Fibroblast of peridontal ligament (primary cell): ENCODE results near the gene CBFA2T3.
"Not testable (repeated sequence)": the region's sequence is repeated elsewhere in the genome, so short reads cannot be mapped to it uniquely, and the experiment has no call there.

Experiments used
- DNase-seq: peaks from one replicate; pipeline ENCODE4 v3.0.0-alpha.2; 2010; ENCODE audit errors: extremely low read depth

CBFA2T3 gene

DNA sequence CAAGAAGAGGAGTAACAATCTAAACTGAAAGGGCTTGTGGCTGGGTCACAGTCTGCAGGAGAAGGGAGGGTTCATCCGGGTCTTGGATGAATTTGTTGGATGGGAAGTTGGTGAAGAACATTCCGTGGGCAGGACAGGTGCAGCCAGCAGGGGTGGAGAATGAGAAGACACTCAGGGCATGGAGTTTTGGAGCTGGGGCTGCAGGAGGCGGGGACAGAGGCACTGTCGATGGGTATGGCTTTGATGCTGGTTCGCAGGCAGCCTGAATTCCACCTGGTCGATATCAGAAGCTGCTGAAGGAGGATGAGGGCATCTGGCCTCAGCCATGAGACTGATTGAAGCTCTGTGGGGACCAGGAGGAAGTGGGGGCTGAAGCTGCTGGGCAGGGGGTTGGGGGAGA lies 36.1 kb upstream of the CBFA2T3 start:
- DNase-seq, result no peak

DNA sequence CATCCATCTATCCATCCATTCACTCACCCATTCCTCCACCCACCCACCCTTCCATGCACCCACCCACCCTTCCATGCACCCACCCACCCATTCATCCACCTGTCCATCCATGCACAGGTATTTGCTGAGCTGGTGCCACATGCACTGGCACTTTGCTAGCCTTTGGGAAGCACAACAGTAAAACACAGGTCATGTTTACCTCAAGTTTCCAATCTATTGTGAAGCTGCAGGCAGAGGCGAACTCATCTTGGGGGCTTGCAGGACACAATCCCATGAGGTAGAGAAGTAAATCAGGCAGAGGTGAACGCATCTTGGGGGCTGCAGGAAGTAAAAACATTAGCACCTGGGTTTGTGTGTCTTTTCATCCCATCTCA lies 35.6 kb upstream of the CBFA2T3 start:
- no peak for DNase-seq

DNA sequence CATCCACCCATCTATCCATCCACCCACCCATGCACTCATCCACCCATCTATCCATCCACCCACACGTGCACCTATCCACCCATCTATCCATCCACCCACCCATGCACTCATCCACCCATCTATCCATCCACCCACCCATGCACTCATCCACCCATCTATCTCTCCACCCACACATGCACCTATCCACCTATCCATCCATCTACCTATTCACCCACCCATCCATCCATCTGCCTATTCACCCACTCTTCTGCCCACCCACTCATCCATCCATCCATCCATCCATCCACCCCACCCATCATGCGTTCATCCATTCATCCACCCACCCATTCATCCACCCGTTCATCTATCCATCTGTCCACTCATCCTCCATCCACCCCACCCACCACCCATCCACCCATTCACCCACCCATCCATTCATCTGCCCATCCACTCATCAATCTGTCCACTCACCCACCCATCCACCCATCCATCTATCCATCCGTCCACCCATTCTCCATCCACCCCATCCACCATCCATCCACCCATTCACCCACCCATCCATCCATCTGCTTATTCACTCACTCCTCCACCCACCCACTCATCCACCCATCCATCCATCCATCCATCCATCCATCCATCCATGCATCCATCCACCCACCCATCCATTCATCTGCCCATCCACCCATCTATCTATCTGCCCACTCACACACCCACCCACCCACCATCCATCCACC lies 35.1 kb upstream of the CBFA2T3 start:
- no peak for DNase-seq

DNA sequence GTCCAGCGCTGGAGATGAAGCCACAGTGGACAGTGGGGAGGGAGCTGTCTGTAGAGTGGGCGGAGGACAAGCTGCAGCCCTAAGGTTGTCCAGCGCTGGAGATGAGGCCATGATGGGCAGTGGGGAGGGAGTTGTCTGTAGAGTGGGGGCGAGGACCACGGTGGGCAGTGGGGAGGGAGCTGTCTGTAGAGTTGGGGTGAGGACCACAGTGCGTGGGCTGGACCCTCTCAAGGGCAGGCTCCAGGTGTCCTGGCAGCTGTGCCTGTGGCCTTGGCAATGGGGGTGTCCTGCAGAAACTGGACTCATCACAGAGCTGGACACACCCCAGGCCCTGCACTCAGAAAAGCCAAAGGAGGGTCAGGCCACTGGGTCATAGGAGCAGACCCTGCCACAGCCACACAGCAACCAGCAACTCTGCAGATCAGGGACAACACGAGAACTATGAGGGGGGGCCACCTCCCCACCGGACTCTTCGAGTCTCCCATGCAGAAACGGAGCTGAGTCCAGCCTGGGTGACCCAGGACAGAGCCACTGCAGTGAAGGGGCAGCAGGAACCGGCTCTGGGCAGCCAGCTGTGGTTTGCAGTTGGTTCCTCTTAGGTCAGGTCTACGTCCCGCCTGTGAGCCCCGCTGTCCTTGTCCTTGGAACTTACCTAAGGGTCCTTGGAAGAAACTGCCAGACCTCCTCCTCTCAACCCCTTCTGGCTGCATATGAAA lies 33.4 kb upstream of the CBFA2T3 start:
- no peak for DNase-seq

DNA sequence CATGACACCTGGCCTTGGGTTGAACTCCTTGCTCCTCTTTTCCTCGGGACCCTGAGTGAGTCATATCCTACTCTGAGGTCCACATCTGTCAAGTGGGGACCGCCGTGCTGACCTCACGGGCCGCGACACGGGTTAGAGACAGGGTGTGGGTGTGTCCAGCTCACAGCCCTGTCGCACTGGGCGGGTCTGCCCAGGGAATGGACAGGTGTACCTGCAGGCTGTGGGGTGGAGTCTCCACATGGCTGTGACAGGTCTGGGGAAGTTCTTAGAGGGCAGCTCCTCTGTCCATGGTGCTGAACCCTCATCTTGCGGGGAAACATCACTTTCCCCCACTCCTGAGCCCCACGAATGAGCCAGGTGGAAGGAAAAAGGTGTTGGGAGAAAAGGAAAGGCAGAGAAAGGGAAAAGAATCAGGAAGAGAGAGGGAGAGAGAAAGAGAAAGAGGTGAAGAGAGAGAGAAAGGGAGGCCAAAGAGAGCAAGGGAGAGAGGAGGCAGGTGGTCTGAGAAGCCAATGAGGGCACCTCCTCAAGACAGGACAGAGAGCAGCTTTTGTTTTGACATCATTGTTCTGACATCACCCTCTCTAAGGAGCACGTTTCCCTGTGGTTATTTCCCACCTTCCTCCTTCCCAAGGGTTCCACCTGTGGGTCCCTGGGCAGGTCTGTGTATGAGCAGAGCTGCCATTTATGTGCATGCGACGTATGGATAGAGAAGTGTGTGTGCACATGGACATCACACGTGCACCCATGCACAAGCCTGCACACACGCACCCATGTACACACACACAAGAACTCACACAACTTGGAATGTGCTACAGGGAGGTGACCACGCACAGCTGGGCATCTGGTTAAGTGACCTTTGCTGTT lies 32.6 kb upstream of the CBFA2T3 start:
- DNase-seq, result peak; percentile 6

DNA sequence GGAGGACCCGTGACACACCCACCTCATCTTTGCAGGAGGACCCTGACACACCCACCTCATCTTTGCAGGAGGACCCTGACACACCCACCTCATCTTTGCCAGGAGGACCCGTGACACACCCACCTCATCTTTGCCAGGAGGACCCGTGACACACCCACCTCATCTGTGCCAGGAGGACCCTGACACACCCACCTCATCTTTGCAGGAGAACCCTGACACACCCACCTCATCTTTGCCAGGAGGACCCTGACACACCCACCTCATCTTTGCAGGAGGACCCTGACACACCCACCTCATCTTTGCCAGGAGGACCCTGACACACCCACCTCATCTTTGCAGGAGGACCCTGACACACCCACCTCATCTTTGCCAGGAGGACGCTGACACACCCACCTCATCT lies 31.8 kb upstream of the CBFA2T3 start:
- not testable (repeated sequence) for DNase-seq

DNA sequence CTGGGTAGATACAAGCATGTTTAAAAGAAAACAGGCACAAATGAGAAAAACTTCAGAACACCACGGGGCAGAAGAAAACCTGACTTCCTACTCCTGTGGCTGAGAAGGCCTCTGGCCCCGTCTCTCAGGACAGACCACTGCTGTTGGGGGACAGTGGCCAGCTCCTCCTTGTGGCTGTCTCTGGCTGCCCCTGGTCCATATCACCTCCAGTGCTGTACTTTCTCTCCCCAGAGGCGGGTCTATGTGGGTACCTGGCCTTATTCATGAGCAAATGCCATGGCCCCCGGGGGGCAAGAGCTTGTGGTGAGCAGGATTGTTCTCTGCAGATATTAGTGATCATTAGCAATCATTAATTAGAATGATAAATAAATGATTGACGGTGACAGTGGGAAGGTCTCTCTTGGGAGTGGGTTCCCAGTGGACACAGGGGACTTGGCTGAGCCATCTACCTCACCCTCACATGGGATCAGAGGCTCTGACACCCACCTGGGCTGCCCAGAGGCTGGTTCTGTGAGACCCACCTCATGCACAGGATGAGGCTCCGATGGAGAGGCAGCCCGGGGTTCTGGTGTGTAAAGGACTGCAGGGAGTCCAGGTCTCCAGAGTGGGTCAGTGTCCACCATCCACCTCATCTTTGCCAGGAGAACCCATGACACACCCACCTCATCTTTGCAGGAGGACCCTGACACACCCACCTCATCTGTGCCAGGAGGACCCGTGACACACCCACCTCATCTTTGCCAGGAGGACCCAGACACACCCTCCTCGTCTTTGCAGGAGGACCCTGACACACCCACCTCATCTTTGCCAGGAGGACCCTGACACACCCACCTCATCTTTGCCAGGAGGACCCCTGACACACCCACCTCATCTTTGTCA lies 30.6 kb upstream of the CBFA2T3 start:
- no peak for DNase-seq

DNA sequence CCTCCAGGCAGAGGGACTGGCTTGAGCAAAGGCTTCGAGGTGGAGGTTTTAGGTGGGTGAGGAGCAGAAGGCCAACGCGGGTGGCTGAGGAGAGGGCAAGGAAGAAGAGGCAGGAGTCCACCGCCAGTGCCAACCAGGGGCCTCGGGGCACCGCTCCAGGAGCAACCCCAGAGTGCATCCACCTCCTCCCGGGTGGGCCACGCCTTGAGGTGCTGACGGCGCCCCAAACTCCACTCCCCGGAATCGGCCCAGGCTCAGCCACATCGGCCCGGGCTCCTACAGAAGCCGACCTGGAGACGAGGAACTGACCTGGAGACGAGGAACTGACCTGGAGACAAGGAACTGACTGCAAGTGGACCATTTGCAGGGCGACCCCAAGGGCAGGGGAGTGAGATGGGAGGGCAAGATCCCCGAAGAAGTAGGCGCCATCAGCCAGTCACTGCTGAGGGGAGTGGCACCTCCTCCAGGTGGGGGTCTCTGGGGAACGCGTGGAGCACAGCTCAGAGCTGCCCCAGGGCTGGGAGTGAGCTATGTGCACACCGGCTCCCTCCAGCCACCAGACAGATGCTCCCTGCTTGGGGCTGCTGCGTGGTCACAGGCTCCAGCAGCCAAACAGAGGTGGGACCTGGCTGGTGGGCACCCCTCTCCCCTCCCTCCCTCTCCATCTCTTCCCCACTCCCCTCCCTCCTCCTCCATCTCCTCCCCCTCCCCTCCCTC lies 29.2 kb upstream of the CBFA2T3 start:
- DNase-seq, result no peak

DNA sequence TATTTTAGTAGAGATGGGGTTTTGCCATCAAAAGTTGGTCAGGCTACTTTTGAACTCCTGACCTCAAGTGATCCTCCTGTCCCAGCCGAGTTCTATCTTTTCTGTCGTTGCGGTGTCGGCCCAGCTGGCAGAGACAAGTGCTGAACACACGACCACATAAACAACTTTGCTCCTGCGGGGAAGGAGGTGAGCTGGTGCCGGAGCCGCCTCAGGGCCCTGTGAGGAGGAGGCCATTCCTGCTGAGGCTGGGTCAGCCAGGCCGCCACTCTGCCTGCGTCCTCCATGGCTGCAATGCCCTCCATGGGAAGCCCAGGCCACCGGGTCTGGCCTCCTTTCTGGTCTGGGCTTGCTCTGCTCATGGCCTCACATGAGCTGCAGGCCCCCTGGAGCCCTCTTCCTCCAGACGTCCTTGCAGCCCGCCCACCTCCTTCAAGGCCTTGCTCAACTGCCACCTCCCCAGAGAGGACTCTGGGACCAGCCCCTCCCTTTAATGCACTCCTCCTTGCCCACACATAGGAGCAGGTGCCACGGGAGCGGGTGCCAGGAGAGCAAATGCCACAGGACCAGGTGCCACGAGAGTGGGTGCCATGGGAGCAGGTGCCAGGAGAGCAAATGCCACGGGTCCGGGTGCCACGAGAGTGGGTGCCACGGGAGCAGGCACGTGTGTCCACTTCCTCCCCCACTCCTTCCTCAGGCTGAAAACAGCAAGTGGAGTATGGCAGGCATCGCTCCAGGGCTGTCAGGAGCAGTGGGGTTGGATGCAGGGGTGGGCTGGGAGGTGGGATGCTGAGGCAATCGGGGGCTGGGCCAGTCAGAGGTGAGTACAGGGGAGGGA lies 28.4 kb upstream of the CBFA2T3 start:
- DNase-seq, result no peak

DNA sequence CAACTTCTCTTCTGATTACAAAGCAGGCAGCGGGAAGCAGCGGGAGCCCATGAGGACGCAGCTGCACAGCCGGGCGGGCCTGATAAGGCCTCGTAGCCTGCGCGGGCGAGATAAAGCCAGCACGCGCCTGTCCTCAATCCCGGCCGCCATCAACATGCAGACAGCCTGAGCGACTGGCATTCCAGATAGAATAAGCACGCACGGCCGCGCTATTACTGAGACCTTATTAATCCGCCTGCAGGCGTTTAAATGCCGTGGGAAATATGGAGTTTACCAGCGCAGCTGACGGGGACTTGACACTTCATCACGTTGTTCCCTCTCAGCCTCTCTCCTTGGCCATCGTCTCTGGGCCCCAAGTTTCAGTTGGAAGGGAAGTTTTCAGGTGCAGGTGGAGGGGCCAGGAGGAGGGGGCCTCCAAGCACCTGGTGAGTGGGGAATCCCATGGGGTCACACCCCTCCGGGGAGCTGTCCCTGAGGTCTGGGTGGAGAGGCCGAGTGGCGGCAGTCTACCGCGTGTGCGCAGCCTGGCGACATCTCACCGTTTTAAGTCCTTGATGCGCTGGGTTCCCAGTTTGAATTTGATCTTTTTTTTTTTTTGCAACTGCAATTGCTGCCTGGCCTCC lies 27.3 kb upstream of the CBFA2T3 start:
- DNase-seq, result no peak

DNA sequence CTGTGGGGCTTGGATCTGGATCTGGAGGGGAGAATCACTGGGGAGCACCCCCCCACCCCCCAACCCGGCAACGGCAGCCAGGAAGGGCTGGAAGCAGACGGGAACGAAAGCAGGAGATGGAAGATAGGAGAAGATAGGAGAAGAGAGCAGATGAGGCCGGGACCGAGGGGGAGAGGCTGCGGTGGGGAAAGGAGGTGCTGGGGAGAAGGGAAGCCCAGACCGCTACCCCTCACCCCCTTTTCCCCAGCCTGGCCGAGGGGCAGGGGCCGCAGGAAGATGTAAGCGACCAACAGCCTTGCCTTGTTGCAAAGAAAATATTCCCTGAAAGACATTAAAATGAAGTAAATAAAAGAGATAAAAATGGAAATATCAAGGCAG lies 26.8 kb upstream of the CBFA2T3 start:
- DNase-seq, result no peak

DNA sequence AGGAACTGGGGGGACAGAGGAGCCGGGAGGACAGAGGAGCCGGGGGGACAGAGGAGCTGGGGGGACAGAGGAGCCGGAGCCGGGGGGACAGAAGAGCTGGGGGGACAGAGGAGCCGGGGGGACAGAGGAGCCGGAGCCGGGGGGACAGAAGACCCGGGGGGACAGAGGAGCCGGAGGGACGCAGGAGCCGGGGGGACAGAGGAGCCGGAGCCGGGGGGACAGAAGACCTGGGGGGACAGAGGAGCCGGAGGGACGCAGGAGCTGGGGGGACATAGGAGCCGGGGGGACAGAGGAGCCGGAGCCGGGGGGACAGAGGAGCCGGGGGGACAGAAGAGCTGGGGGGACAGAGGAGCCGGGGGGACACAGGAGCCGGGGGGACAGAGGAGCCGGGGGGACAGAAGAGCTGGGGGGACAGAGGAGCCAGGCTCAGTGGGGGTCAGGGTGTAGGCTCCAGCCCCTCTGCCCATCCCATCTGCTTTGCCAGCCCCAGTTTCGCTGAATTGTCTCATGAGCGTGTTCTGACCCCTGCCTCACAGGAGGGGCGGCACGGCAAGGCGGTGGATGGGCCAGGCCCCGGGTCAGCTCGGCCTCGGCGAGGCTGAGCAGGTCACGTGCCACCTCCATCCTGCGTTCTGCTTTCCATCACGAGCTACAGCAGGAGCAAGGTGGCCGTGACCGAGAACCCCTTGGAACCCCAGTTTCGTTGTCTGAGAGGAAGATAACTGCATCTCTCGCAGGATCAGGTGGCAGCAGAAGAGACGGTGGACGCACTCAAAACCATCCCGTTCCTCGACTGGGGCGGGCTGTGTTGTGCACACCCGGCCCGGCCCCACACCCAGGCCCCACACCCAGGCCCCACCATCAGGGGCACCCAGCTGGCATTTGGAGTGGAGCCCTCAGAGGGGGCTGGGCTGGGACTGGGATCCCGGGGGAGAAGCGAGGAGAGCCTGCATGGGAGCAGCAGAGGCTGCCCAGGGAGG lies 26.1 kb upstream of the CBFA2T3 start:
- no peak for DNase-seq

DNA sequence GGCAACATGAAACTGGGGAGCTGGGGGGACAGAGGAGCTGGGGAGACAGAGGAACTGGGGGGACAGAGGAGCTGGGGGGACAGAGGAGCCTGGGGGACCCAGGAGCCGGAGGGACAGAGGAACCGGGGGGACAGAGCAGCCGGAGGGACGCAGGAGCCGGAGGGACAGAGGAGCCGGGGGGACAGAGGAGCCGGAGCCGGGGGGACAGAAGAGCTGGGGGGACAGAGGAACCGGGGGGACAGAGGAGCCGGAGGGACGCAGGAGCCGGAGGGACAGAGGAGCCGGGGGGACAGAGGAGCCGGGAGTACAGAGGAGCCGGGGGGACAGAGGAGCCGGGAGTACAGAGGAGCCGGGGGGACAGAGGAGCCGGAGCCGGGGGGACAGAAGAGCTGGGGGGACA lies 25.1 kb upstream of the CBFA2T3 start:
- DNase-seq, result not testable (repeated sequence)

DNA sequence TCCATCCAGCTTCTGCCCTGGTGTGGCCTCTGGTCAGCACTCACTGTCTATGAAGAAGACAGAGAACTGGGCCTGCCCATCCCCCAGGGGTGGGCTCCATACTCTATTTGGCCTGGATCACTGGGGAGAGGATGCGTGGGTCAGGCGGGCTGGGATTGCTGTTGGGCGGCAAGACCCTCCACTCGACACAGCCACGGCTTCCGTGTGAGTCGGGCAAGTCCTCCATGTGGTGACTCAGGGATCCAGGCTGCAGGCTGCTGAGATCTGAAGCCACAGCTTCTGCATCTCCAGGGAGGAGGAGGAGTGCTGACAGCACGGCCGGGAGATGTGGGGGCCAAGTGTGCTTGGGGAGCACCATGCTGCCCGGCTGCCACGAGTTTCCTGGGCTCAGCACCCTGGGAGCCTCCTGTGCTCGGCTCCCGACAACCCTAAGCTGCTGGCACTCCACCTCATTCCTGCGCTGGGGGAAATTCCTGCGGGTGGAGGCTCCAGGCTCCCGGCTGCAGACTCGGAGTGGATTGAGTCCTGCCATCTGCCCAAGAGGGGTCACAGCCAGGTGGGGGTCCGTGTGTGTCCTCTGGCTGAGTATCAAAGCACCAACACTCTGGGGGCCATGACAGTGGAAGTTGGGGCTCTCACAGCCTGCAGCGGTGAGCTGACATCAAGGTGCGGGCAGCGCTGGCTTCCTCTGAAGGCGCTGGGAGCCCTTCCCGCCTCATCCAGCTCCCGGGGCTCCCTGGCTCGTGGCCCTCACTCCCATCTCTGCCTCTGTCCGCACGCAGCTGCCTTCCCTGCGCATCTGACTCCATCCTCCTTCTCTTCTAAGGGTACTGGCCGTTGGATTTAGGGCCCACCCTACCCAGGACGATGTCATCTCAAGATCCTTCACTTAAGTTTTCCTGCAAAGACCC lies 24.4 kb upstream of the CBFA2T3 start:
- no peak for DNase-seq

DNA sequence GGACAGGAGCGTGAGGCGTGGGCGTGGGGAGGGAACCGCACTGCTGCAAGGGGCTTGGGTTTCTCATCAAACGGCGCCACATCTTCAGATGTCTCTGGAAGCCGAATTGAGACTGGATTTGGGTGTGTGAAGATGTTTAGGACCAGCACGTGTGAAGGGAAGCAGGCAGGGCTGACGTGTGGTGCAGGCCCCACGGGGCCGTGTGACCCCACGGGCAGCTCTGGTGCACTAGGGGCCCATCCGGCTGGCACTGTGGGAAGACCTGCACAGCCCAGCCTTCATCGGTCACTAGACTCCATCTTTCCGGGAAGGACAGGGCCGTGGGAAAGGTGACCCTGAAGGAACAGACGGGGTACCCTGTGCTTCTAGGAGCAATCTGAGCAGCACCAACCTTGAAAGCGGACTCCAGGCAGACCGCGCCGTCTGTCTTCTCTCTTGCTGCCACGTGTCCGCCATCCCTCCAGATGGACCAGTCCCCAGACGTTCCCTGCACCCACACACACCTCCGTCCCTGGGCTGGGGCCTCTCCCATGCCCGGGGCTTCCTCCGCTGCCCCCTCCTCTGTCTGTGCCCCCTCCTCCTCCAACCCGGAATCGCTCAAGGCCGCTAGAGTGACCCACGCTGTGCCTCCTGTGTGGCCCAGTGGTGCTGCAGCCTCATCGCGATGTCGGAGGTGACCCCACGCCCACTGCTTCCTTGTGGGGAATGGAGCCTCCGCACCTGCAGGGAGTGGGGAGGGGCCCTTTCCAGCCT lies 23.4 kb upstream of the CBFA2T3 start:
- no peak for DNase-seq

DNA sequence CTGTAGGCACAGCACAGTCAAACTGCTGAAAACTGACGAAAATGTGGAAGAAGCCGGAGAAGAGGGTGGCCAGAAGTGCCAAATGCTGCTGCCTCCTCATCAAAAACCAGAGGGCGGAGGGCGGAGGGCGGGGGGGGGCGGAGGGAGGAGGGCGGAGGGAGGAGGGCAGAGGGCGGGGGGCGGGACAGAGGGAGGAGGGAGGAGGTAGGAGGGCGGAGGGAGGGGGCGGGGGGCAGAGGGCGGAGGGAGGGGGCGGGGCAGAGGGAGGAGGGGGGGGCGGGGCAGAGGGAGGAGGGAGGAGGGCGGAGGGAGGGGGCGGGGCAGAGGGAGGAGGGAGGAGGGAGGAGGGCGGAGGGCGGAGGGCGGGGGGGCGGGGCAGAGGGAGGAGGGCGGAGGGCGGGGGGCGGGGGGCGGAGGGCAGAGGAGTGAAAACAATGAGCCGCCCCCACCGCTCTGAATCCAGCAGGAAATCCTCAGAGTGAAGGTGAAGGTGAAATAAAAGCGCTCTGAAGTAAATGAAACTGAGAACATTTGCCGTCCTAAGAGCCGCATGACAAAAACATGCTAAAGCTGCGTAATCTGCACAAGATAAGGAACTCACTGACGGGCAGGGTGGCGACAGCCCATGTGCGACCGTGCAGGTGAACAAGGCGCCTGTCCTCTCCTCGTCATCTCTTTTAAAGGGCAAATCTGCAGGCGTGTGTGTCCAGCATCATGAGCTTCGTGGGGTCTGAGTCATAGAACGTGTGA lies 22.6 kb upstream of the CBFA2T3 start:
- DNase-seq, result no peak
